Measurements from ENCODE around the gene TMEM217.

Gene TMEM217

DNA sequence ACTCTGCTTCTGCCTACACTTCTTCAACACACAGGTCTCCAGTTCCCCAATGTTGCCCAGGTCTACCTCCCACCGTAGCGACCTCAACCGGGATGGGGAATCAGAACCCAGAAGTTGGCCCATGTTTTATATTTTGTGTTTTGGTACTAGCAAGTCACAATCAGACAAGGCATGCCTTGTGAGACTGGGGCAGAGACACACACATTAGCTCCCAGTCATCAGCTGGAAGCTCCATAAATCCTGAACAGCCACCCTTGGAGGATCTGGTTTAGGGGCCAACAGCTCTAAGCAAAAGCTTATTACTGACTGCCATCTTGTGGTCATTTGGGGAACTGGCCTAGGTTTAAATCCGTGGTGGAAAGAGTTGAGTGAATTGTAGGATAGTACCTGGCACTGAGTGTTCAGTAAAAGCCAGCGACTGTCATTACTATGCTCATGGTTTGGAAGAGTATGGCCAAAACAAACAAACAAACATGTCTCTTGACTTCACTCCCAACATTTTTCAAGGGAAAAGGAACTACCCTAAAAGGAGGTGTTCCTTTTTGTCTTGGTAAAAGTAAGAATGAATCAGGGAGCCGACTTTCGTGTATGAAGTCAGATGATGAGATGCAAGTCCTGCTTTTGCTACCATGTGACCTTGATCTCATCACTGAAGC lies 47.5 kb downstream of the TMEM217 start:
- Histone ChIP-seq H2AFZ (ENCODE audit: insufficient read depth, low read length, poor library complexity) (no peak overlapping the region), H4K12ac (ENCODE audit: low read depth, low read length) (no peak overlapping the region), H4K91ac (ENCODE audit: low read depth, low read length) (no peak overlapping the region), H2BK5ac (ENCODE audit: low read depth, low read length, poor library complexity) (no peak overlapping the region), H3K4me3 (ENCODE audit: low read depth, low read length) (no peak overlapping the region), H4K8ac (ENCODE audit: low read depth, low read length) (no peak overlapping the region), H2AK5ac (ENCODE audit: low read length) (no peak overlapping the region), H3K4me2 (ENCODE audit: low read length) (no peak overlapping the region), H3K4ac (ENCODE audit: low read depth, low read length) (no peak overlapping the region), H3K79me1 (ENCODE audit: low read length) (no peaks in the 10 kb centered on the region), H3K79me2 (ENCODE audit: control insufficient read depth, insufficient read depth, low read length, poor library complexity) (no peaks in the 10 kb centered on the region), H3K9me3 (ENCODE audit: insufficient read depth, low read depth, low read length) (no peaks in the 10 kb centered on the region), H3K27me3 (ENCODE audit: insufficient read depth, low read length) (no peaks in the 10 kb centered on the region), H3K27ac (ENCODE audit: low read depth, low read length) (no peak overlapping the region), H2BK120ac (ENCODE audit: insufficient read depth, low read length, poor library complexity) (no peak overlapping the region), H3K36me3 (ENCODE audit: control insufficient read depth in 1 of 2, insufficient read depth in 2 of 2, low read length in 2 of 2) (no peaks in the 10 kb centered on the region), H3K23ac (ENCODE audit: low read length) (no peak overlapping the region), H2BK12ac (ENCODE audit: low read length) (no peak overlapping the region), H3K14ac (ENCODE audit: low read length) (no peak overlapping the region), H3K18ac (ENCODE audit: low read length) (no peak overlapping the region), H3K4me1 (ENCODE audit: control insufficient read depth in 1 of 2, insufficient read depth in 2 of 2, low read length in 2 of 2) (peaks cover 0 to 2% of the 10 kb centered on the region in 2 experiments), H3K9ac (ENCODE audit: low read length) (no peak overlapping the region)
- WGBS (ENCODE audit: extremely low coverage, insufficient coverage, insufficient read length) = no CpG with 5 or more reads among the region's 7 CpGs
- peak; percentile 75 to 95 for DNase-seq

DNA sequence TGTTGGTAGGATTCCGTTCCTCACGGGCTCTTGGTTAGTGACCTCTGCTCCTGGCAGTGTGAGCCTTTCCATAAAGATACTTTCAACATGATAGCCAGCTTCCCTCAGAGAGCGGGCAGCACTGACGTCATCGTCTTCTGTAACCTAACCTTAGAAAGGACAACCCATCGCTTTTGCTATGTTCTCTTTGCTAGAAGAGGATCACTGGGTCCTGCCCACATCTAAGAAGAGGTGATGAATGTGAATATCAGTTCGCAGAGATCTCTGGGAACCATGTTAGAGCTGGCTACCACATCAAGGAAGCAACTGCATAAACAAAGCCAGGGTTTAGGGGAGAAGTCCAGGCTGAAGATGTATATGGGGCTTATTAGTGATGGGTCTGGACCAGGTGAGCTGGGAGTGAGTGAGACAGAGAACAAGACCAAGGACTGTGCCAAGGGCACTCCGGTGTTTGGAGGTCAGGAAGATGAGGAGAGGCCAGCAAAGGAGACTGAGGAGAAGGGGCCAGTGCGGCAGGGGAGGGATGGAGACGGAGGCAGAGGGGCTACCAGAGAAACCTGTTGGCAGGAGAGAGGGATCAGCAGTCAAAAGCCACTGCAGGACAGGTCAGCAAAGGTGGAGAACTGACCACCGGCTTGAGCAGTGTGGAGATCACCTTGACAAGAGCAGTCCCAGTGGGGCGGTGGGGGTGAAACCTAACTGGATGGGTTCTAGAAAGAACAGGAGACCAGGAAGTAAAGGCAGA lies 48.3 kb downstream of the TMEM217 start:
- Histone ChIP-seq H3K14ac (ENCODE audit: low read length) (no peak overlapping the region), H4K12ac (ENCODE audit: low read depth, low read length) (no peak overlapping the region), H3K23ac (ENCODE audit: low read length) (no peak overlapping the region), H3K4me1 (ENCODE audit: control insufficient read depth in 1 of 2, insufficient read depth in 2 of 2, low read length in 2 of 2) (peaks cover 0 to 2% of the 10 kb centered on the region in 2 experiments), H3K79me1 (ENCODE audit: low read length) (no peaks in the 10 kb centered on the region), H3K27ac (ENCODE audit: low read depth, low read length) (no peak overlapping the region), H3K4me3 (ENCODE audit: low read depth, low read length) (no peak overlapping the region), H2BK12ac (ENCODE audit: low read length) (no peak overlapping the region), H2BK120ac (ENCODE audit: insufficient read depth, low read length, poor library complexity) (no peak overlapping the region), H3K18ac (ENCODE audit: low read length) (no peak overlapping the region), H2AK5ac (ENCODE audit: low read length) (peak overlapping the region; percentile 3), H3K9me3 (ENCODE audit: insufficient read depth, low read depth, low read length) (no peaks in the 10 kb centered on the region), H4K8ac (ENCODE audit: low read depth, low read length) (no peak overlapping the region), H3K79me2 (ENCODE audit: control insufficient read depth, insufficient read depth, low read length, poor library complexity) (no peaks in the 10 kb centered on the region), H3K4me2 (ENCODE audit: low read length) (no peak overlapping the region), H3K36me3 (ENCODE audit: control insufficient read depth in 1 of 2, insufficient read depth in 2 of 2, low read length in 2 of 2) (no peaks in the 10 kb centered on the region), H4K91ac (ENCODE audit: low read depth, low read length) (no peak overlapping the region), H3K9ac (ENCODE audit: low read length) (no peak overlapping the region), H2BK5ac (ENCODE audit: low read depth, low read length, poor library complexity) (no peak overlapping the region), H3K4ac (ENCODE audit: low read depth, low read length) (no peak overlapping the region), H2AFZ (ENCODE audit: insufficient read depth, low read length, poor library complexity) (no peak overlapping the region), H3K27me3 (ENCODE audit: insufficient read depth, low read length) (no peaks in the 10 kb centered on the region)
- WGBS (ENCODE audit: extremely low coverage, insufficient coverage, insufficient read length) = no CpG with 5 or more reads among the region's 12 CpGs
- DNase-seq = no peak

DNA sequence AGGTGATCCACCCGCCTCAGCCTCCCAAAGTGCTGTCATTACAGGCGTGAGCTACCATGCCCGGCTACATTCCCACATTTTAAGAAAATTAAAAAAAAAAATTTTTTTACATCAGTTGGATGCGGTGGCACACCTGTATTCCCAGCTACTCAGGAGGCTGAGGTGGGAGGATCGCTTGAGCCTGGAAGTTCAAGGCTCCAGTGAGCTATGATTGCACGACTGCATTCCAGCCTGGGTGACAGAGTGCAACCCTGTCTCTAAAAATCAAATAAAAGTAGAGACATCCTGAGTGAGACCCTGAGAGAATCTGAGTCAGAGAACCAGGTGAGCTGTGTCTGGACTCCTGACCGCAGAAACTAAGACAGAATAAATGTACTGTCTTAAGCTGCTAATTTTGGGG lies 49.2 kb downstream of the TMEM217 start:
- H2AFZ ChIP-seq (ENCODE audit: insufficient read depth, low read length, poor library complexity) = no peak overlapping the region
- no peak overlapping the region for H3K18ac ChIP-seq (ENCODE audit: low read length)
- no peak overlapping the region for H3K23ac ChIP-seq (ENCODE audit: low read length)
- H2BK12ac ChIP-seq (ENCODE audit: low read length) = no peak overlapping the region
- H3K9me3 ChIP-seq (ENCODE audit: insufficient read depth, low read depth, low read length) = no peaks in the 10 kb centered on the region
- WGBS (ENCODE audit: extremely low coverage, insufficient coverage, insufficient read length) = no CpG with 5 or more reads among the region's 7 CpGs
- no peak overlapping the region for H3K4me3 ChIP-seq (ENCODE audit: low read depth, low read length)
- H3K79me2 ChIP-seq (ENCODE audit: control insufficient read depth, insufficient read depth, low read length, poor library complexity) = no peaks in the 10 kb centered on the region
- no peak overlapping the region for H3K14ac ChIP-seq (ENCODE audit: low read length)
- H3K79me1 ChIP-seq (ENCODE audit: low read length) = no peaks in the 10 kb centered on the region
- no peak overlapping the region for H3K4me2 ChIP-seq (ENCODE audit: low read length)
- H3K9ac ChIP-seq (ENCODE audit: low read length) = no peak overlapping the region
- no peak overlapping the region for H4K12ac ChIP-seq (ENCODE audit: low read depth, low read length)
- H4K8ac ChIP-seq (ENCODE audit: low read depth, low read length) = no peak overlapping the region
- peaks cover 0 to 2% of the 10 kb centered on the region in 2 experiments for H3K4me1 ChIP-seq (ENCODE audit: control insufficient read depth in 1 of 2, insufficient read depth in 2 of 2, low read length in 2 of 2)
- H4K91ac ChIP-seq (ENCODE audit: low read depth, low read length) = no peak overlapping the region
- no peak overlapping the region for H3K4ac ChIP-seq (ENCODE audit: low read depth, low read length)
- no peak overlapping the region for H2BK120ac ChIP-seq (ENCODE audit: insufficient read depth, low read length, poor library complexity)
- no peak overlapping the region for H2AK5ac ChIP-seq (ENCODE audit: low read length)
- no peaks in the 10 kb centered on the region for H3K27me3 ChIP-seq (ENCODE audit: insufficient read depth, low read length)
- no peak for DNase-seq
- no peaks in the 10 kb centered on the region for H3K36me3 ChIP-seq (ENCODE audit: control insufficient read depth in 1 of 2, insufficient read depth in 2 of 2, low read length in 2 of 2)
- no peak overlapping the region for H2BK5ac ChIP-seq (ENCODE audit: low read depth, low read length, poor library complexity)
- H3K27ac ChIP-seq (ENCODE audit: low read depth, low read length) = no peak overlapping the region

DNA sequence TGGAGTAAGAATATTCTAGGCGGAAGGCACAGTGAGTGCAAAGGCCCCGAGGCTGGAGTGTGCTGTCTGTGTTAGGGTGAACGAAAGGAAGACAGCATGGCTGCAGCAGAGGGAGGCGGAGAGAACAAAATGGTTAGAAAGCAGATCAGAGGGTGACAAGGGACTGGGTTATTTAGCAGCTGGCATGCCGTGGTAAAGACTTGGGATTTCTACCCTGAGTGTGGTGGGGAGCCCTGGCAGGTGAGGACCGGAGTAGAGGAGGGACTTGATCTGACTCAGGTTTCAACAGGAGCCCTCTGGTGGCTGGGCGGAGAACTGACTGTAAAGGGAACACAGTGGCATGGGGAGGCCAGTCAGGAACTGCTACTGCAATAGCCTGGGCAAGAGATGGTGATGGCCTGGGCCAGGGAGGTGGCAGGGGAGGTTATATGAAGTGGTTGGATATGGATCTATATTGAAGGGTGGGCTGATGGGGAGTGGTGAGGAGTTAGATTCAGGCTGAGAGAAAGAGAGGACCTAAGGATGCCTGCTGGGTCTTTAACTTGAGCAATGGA lies 50.0 kb downstream of the TMEM217 start:
- H3K9ac ChIP-seq (ENCODE audit: low read length) = no peak overlapping the region

More for the DNA sequence above, 50.0 kb downstream of the TMEM217 start:
- Histone ChIP-seq H3K23ac (ENCODE audit: low read length) (no peak overlapping the region), H3K27ac (ENCODE audit: low read depth, low read length) (no peak overlapping the region), H3K9me3 (ENCODE audit: insufficient read depth, low read depth, low read length) (no peaks in the 10 kb centered on the region), H3K79me1 (ENCODE audit: low read length) (no peaks in the 10 kb centered on the region), H2BK5ac (ENCODE audit: low read depth, low read length, poor library complexity) (no peak overlapping the region), H2AFZ (ENCODE audit: insufficient read depth, low read length, poor library complexity) (no peak overlapping the region), H4K8ac (ENCODE audit: low read depth, low read length) (no peak overlapping the region), H2BK120ac (ENCODE audit: insufficient read depth, low read length, poor library complexity) (no peak overlapping the region), H3K14ac (ENCODE audit: low read length) (no peak overlapping the region), H2AK5ac (ENCODE audit: low read length) (no peak overlapping the region), H4K12ac (ENCODE audit: low read depth, low read length) (no peak overlapping the region), H3K4ac (ENCODE audit: low read depth, low read length) (no peak overlapping the region), H3K27me3 (ENCODE audit: insufficient read depth, low read length) (no peaks in the 10 kb centered on the region), H3K4me3 (ENCODE audit: low read depth, low read length) (no peak overlapping the region), H3K4me1 (ENCODE audit: control insufficient read depth in 1 of 2, insufficient read depth in 2 of 2, low read length in 2 of 2) (peaks cover 0 to 2% of the 10 kb centered on the region in 2 experiments), H4K91ac (ENCODE audit: low read depth, low read length) (no peak overlapping the region), H3K79me2 (ENCODE audit: control insufficient read depth, insufficient read depth, low read length, poor library complexity) (no peaks in the 10 kb centered on the region), H3K18ac (ENCODE audit: low read length) (no peak overlapping the region), H3K36me3 (ENCODE audit: control insufficient read depth in 1 of 2, insufficient read depth in 2 of 2, low read length in 2 of 2) (no peaks in the 10 kb centered on the region), H3K4me2 (ENCODE audit: low read length) (no peak overlapping the region), H2BK12ac (ENCODE audit: low read length) (no peak overlapping the region)
- peak; percentile 86 to 93 for DNase-seq
- no CpG with 5 or more reads among the region's 7 CpGs for WGBS (ENCODE audit: extremely low coverage, insufficient coverage, insufficient read length)
